Bronchial epithelial cell (primary cell): ENCODE measurements around the gene ISYNA1. TPM values are rescaled to one million over a fixed set of nuclear protein-coding genes. Genes with fewer than 3 reads are reported as not detected.
A peak's percentile ranks its signal among the peaks of the same experiment; 100 is the strongest.

Experiments
- DNase-seq: peaks from one replicate; pipeline ENCODE4 v3.0.0-alpha.2; 2010; ENCODE audit warnings: low read depth
- FAIRE-seq: peaks from 2 replicates; lab custom pipeline; 2011; peaks lifted over from hg19 to GRCh38; lab: Jason Lieb, UNC
- H3K27me3 ChIP-seq: 2 replicates; pipeline ENCODE4 v1.5.1; 2011; ENCODE audit warnings: low read length; ENCODE audit not compliant: control insufficient read depth, insufficient read depth
- H3K36me3 ChIP-seq: 2 replicates; pipeline ENCODE4 v1.5.1; 2011; ENCODE audit warnings: low read length; ENCODE audit not compliant: control insufficient read depth, insufficient read depth
- H3K4me3 ChIP-seq: 2 replicates; pipeline ENCODE4 v1.5.1; 2011; ENCODE audit warnings: mild to moderate bottlenecking, low read depth, low read length, control low read depth
- total RNA-seq: library from RNA; depleted of rRNA; stranded (reverse); fragments of >200 nt; gene quantifications from 2 replicates; pipeline ENCODE4 v1.2.1, GENCODE V29; 2014
- TF ChIP-seq, protein P1 (sequence below): IDR thresholded peaks from 2 replicates; pipeline ENCODE4 v1.5.1; 2011; ENCODE audit warnings: mild to moderate bottlenecking, moderate library complexity, low read length, control low read depth, inconsistent platforms; ENCODE audit not compliant: insufficient read depth, severe bottlenecking

The ISYNA1 gene
- total RNA-seq, 1 donor from 2014 or later = 15.3 TPM

DNA sequence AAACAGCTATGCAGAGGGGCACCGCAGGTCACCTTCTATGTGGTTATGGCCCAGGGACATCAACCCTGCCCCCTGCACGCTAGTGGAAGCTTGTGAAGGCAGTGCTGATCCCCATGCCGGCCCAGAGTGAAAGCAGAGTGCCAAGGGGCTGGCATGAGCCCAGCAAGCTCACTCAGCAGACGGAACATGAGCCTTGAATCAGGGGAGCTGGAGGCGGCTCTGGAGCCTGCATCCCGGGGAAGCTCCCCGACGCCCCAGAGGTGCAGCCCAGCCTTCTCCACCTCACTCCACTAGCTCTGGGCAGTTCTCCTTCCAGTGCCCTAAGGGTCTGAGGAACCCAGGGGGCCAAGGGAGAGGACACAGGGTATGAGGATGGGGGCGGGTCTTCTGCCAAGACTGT is 19.0 kb upstream of the ISYNA1 start:
- TF ChIP-seq, protein P1, sequence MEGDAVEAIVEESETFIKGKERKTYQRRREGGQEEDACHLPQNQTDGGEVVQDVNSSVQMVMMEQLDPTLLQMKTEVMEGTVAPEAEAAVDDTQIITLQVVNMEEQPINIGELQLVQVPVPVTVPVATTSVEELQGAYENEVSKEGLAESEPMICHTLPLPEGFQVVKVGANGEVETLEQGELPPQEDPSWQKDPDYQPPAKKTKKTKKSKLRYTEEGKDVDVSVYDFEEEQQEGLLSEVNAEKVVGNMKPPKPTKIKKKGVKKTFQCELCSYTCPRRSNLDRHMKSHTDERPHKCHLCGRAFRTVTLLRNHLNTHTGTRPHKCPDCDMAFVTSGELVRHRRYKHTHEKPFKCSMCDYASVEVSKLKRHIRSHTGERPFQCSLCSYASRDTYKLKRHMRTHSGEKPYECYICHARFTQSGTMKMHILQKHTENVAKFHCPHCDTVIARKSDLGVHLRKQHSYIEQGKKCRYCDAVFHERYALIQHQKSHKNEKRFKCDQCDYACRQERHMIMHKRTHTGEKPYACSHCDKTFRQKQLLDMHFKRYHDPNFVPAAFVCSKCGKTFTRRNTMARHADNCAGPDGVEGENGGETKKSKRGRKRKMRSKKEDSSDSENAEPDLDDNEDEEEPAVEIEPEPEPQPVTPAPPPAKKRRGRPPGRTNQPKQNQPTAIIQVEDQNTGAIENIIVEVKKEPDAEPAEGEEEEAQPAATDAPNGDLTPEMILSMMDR = no peak
- H3K36me3 ChIP-seq = peaks cover 27% of the 10 kb centered on the region
- DNase-seq (no peak), FAIRE-seq (no peak)
- no peak overlapping the region for H3K4me3 ChIP-seq
- H3K27me3 ChIP-seq = no peaks in the 10 kb centered on the region

DNA sequence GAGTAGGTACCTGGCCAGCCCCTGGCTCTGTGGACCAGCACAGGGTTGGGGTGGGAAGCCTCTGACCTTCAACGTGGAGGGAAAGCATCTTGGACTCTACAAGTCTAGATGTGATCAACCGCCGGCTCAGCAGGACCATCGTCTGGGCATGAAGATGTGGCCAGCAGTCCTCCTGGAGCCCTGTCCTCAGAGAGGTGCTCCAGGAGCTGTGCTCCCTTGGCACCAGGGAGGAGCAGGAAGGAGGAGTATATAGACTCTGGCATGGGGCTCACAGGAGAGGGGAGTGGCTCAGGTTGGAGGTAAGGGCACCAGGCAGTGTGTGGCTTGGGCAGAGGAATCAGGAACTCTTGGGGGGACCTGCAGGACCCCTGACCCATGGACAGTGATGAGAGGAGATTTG is 18.3 kb upstream of the ISYNA1 start:
- TF ChIP-seq, protein P1 = no peak
- peaks cover 25% of the 10 kb centered on the region for H3K36me3 ChIP-seq
- FAIRE-seq = no peak

DNA sequence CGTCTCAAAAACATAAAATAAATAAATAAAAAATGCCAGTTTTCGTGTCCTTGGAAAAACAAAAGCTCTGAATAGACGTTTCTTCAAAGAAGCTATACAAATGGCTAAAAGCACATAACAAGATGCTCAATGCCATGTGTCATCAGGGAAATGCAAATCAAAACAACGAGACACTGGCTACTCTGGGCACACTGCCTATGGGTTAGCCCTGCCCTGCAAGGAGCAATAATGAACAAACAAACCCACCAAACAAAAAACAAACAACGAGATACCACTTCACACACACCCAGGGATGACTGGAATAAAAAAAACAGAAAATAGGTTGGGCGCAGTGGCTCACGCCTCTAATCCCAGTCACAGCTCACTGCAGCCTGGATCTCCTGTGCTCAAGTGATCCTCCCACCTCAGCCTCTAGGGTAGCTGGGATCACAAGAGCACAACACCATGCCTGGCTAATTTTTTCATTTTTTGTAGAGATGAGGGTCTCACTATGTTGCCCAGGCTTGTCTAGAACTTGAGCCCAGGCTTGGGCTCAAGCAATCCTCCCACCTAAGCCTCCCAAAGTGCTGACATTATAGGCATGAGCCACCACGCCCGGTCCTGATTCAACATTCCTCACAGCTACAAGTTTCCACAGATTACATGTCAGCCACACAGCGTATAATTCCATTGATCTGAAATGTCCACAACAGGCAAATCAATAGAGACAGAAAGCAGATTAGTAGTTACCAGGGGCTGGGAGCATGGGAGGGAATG is 15.5 kb upstream of the ISYNA1 start:
- H3K36me3 ChIP-seq = peaks cover 37% of the 10 kb centered on the region
- H3K4me3 ChIP-seq = no peak overlapping the region
- TF ChIP-seq, protein P1 = no peak
- peak; percentile 76 for FAIRE-seq
- peak; percentile 43 for DNase-seq
- H3K27me3 ChIP-seq = no peaks in the 10 kb centered on the region

More for the DNA sequence above, 18.3 kb upstream of the ISYNA1 start:
- DNase-seq = no peak
- Histone ChIP-seq H3K4me3 (no peak overlapping the region), H3K27me3 (no peaks in the 10 kb centered on the region)

DNA sequence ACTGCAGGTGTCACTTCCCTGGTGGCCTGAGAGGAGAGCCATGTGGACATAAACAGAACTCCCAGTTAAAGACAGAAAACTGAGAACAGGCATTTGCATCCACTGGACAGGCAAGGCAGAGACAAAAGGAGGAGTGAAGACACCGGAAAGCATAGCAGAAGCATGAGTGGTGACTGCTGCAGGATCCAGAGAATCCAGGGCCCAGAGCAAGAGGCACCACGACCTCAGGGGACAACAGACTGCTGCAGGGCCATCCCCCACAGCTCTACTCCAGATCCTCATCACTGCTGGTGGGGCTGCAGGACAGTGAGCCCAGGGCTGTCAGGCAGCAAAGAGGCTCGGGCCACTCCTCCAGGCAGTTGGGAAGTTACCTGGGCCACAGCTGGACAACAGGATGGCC is 14.5 kb upstream of the ISYNA1 start:
- TF ChIP-seq, protein P1 = no peak
- H3K27me3 ChIP-seq = no peaks in the 10 kb centered on the region
- no peak overlapping the region for H3K4me3 ChIP-seq
- DNase-seq (no peak), FAIRE-seq (no peak)
- peaks cover 33% of the 10 kb centered on the region for H3K36me3 ChIP-seq

DNA sequence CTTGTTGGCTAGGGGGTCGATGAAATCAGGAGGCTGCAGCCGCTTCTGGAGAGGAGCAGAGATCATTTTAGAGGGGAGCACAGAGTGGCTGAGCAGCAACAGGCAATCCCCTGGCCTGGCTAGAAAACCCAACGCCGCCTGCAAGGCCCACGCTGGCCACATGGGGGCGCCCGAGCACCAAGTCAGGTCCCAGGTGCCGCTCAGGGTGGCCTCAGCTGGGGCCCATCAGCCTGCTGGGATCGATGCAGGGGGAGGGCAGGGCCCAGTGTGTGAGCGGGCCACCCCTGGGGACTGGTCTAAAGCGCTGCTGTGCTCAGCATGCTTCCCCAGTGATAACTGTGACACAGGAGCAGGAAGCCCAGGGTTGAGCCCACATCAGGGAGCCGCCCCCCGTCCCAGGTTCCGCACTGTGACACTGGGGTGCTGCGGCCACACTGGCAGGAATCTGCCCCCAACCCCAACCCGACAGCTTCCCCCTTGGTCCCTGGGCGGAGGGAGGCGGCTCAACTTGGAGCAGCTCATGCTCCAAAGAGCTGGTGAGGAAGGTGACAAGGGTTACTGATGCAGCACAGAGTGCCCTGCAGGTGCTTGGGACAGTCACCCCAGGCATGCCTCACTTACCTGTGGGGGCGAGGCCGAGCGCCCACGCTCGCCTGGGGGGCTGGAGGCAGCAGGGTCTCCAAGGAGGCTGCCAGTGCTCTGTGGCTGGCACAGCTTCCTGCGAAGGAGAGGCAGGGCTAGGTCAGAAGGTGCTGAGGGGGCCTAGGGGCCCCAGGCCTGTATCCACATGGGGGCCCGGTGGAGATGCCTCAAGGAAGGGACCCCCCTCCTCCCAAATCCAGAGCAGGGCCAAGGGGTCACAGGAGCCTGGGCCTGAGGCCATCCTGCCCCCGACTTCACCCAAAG is 13.3 kb upstream of the ISYNA1 start:
- TF ChIP-seq, protein P1 = peak; percentile 99
- FAIRE-seq (no peak), DNase-seq (no peak)
- Histone ChIP-seq H3K4me3 (no peak overlapping the region), H3K36me3 (peaks cover 32% of the 10 kb centered on the region), H3K27me3 (no peaks in the 10 kb centered on the region)
